WTC11 (cell line): ENCODE measurements around the gene SRSF4.

Source experiments
- AFF4 ChIP-seq: sonication (generic); formaldehyde crosslinking; IDR thresholded peaks from 2 replicates; pipeline ENCODE4 v1.8.1; 2023; ENCODE audit warnings: mild to moderate bottlenecking, missing genetic modification reagents, borderline replicate concordance
- ATF3 ChIP-seq: sonication (generic); formaldehyde crosslinking; conservative IDR thresholded peaks from 2 replicates; pipeline ENCODE4 v1.8.1; 2022; ENCODE audit warnings: mild to moderate bottlenecking, missing genetic modification reagents
- CTCF ChIP-seq: fragments of 200-600 bp; IDR thresholded peaks from 2 replicates; pipeline ENCODE4 v1.8.0; 2022; ENCODE audit warnings: antibody characterized with exemption
- MLX ChIP-seq: sonication (generic); formaldehyde crosslinking; IDR thresholded peaks from 2 replicates; pipeline ENCODE4 v1.8.1; 2023; ENCODE audit warnings: mild to moderate bottlenecking, missing genetic modification reagents, moderate library complexity
- NR2C2 ChIP-seq: sonication (generic); formaldehyde crosslinking; IDR thresholded peaks from 2 replicates; pipeline ENCODE4 v1.8.0; 2022; ENCODE audit warnings: mild to moderate bottlenecking, missing genetic modification reagents
- NR3C1 ChIP-seq: sonication (generic); formaldehyde crosslinking; conservative IDR thresholded peaks from 2 replicates; pipeline ENCODE4 v1.8.1; 2023; ENCODE audit warnings: low read depth, mild to moderate bottlenecking, missing genetic modification reagents
- PRDM15 ChIP-seq: sonication (generic); formaldehyde crosslinking; IDR thresholded peaks from 2 replicates; pipeline ENCODE4 v1.8.0; 2022; ENCODE audit warnings: missing genetic modification reagents
- TCF7 ChIP-seq: sonication (generic); formaldehyde crosslinking; IDR thresholded peaks from 2 replicates; pipeline ENCODE4 v1.8.0; 2022; ENCODE audit warnings: mild to moderate bottlenecking, low read depth, missing genetic modification reagents, moderate library complexity
- ZNF263 ChIP-seq: sonication (generic); formaldehyde crosslinking; IDR thresholded peaks from 2 replicates; pipeline ENCODE4 v1.8.1; 2022; ENCODE audit warnings: low read depth, mild to moderate bottlenecking, moderate library complexity, missing genetic modification reagents
- ZNF512 ChIP-seq: sonication (generic); formaldehyde crosslinking; IDR thresholded peaks from 2 replicates; pipeline ENCODE4 v1.8.1; 2022; ENCODE audit warnings: missing genetic modification reagents, borderline replicate concordance
- ZSCAN18 ChIP-seq: fragments of 250-450 bp; sonication (Bioruptor Pico); IDR thresholded peaks from 2 replicates; pipeline ENCODE4 v2.1.2; 2022; ENCODE audit warnings: mild to moderate bottlenecking, moderate library complexity

- no peak for TF ChIP-seq NR3C1 (CRISPR knock-in tag)
- TF ChIP-seq CTCF = no peak
- TF ChIP-seq MLX (CRISPR knock-in tag) = no peak
- TF ChIP-seq ATF3 (CRISPR knock-in tag) = no peak
- no peak for TF ChIP-seq ZNF512
- TF ChIP-seq AFF4 (CRISPR knock-in tag) = no peak
- no peak for TF ChIP-seq PRDM15 (CRISPR knock-in tag)
- no peak for TF ChIP-seq ZSCAN18
- TF ChIP-seq ZNF263 (CRISPR knock-in tag) = no peak
- TF ChIP-seq TCF7 (CRISPR knock-in tag) = no peak
- no peak for TF ChIP-seq NR2C2 (CRISPR knock-in tag)
Observed at GRCh38 chr1:29166291-29166878, 15.3 kb downstream of the SRSF4 start.
